ENCODE measurements around the gene PRDM12. TPM values are rescaled to one million over a fixed set of nuclear protein-coding genes. Genes with fewer than 3 reads are reported as not detected.

The PRDM12 gene
- polyA plus RNA-seq, 1 donor (not counting 4 experiments of a cell fraction or from before 2014, with no cell fraction given), result not detected

DNA sequence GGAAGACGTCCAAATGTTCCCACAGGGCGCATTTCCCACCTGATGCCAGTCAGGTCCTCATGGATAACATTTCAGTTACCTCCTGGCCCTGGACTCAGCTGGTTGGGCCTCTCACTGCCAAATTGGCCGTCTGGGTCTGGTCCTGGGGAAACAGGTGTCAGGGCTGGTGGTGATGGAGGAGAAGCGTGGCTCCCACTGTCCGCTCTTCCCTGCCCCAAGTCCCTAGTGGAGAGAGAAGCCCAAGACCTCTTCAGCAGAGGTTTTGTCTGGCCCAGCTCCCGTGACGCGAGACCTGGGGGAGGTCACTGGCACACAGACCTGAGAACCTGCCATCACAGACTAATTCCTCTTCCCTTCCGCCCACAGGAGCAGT lies 27.8 kb upstream of the PRDM12 start:
- dilution Hi-C loops (cut with MboI; ENCODE audit: extremely low pct_ligation_motif_present, low sequenced_read_pairs), result no loop called here
- no peak for FAIRE-seq

GRCh38 chr9:130638284-130639123 lies 25.9 kb upstream of the PRDM12 start:
- Histone ChIP-seq H3K36me3 (ENCODE audit: control insufficient read depth in 2 of 2, extremely low read depth in 1 of 2, insufficient read depth in 2 of 2, low read length in 2 of 2) (peaks cover 12 to 14% of the 10 kb centered on the region in 2 experiments), H3K4me3 (ENCODE audit: control insufficient read depth in 2 of 3, extremely low read depth in 1 of 3, insufficient read depth in 2 of 3, low read depth in 1 of 3, low read length in 3 of 3) (no peak overlapping the region), H3K4me1 (ENCODE audit: control insufficient read depth, extremely low read depth, insufficient read depth, low read length) (no peaks in the 10 kb centered on the region), H4K20me1 (ENCODE audit: control insufficient read depth, extremely low read depth, insufficient read depth, low read length) (no peaks in the 10 kb centered on the region), H3K9ac (ENCODE audit: control insufficient read depth, extremely low read depth, insufficient read depth, low read length) (no peak overlapping the region), H2AFZ (ENCODE audit: control insufficient read depth, low read length) (no peak overlapping the region), H3K27ac (ENCODE audit: control insufficient read depth, insufficient read depth, low read length) (no peak overlapping the region), H3K9me3 (ENCODE audit: control insufficient read depth, low read depth, low read length) (no peaks in the 10 kb centered on the region), H3K79me2 (ENCODE audit: control insufficient read depth, insufficient read depth, low read length) (no peaks in the 10 kb centered on the region), H3K9me1 (ENCODE audit: control insufficient read depth, extremely low read depth, insufficient read depth, low read length) (no peaks in the 10 kb centered on the region), H3K27me3 (ENCODE audit: control insufficient read depth, extremely low read depth, insufficient read depth, low read length) (no peaks in the 10 kb centered on the region), H3K4me2 (ENCODE audit: control insufficient read depth, extremely low read depth, insufficient read depth, low read depth, low read length) (no peak overlapping the region)
- TF ChIP-seq, protein P1, sequence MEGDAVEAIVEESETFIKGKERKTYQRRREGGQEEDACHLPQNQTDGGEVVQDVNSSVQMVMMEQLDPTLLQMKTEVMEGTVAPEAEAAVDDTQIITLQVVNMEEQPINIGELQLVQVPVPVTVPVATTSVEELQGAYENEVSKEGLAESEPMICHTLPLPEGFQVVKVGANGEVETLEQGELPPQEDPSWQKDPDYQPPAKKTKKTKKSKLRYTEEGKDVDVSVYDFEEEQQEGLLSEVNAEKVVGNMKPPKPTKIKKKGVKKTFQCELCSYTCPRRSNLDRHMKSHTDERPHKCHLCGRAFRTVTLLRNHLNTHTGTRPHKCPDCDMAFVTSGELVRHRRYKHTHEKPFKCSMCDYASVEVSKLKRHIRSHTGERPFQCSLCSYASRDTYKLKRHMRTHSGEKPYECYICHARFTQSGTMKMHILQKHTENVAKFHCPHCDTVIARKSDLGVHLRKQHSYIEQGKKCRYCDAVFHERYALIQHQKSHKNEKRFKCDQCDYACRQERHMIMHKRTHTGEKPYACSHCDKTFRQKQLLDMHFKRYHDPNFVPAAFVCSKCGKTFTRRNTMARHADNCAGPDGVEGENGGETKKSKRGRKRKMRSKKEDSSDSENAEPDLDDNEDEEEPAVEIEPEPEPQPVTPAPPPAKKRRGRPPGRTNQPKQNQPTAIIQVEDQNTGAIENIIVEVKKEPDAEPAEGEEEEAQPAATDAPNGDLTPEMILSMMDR (optimal IDR thresholded peaks at IDR 0.05 in 1 of 3, IDR thresholded peaks at IDR 0.05 in 1 of 3, conservative IDR thresholded peaks at IDR 0.05 in 1 of 3; ENCODE audit: extremely low read depth in 1 of 3, insufficient read depth in 2 of 3, low read length in 3 of 3), result no peak
- TF ChIP-seq EZH2 (IDR thresholded peaks at IDR 0.05; ENCODE audit: low read length), result no peak
- DNase-seq (ENCODE audit: low read depth, low spot score) (no peak), FAIRE-seq (no peak)
- dilution Hi-C loops (cut with MboI; ENCODE audit: extremely low pct_ligation_motif_present, low sequenced_read_pairs), result no loop called here

More for the DNA sequence above, 27.8 kb upstream of the PRDM12 start:
- H3K9ac ChIP-seq (ENCODE audit: control insufficient read depth, extremely low read depth, insufficient read depth, low read length), result no peak overlapping the region
- H3K4me2 ChIP-seq (ENCODE audit: control insufficient read depth, extremely low read depth, insufficient read depth, low read depth, low read length), result no peak overlapping the region
- no peaks in the 10 kb centered on the region for H3K4me1 ChIP-seq (ENCODE audit: control insufficient read depth, extremely low read depth, insufficient read depth, low read length)
- DNase-seq (ENCODE audit: low read depth, low spot score), result no peak
- no peak overlapping the region for H2AFZ ChIP-seq (ENCODE audit: control insufficient read depth, low read length)
- no peaks in the 10 kb centered on the region for H3K27me3 ChIP-seq (ENCODE audit: control insufficient read depth, extremely low read depth, insufficient read depth, low read length)
- H3K27ac ChIP-seq (ENCODE audit: control insufficient read depth, insufficient read depth, low read length), result no peak overlapping the region
- TF ChIP-seq EZH2 (IDR thresholded peaks at IDR 0.05; ENCODE audit: low read length), result no peak
- TF ChIP-seq, protein P1 (optimal IDR thresholded peaks at IDR 0.05 in 1 of 3, IDR thresholded peaks at IDR 0.05 in 1 of 3, conservative IDR thresholded peaks at IDR 0.05 in 1 of 3; ENCODE audit: extremely low read depth in 1 of 3, insufficient read depth in 2 of 3, low read length in 3 of 3), result no peak
- H3K9me3 ChIP-seq (ENCODE audit: control insufficient read depth, low read depth, low read length), result no peaks in the 10 kb centered on the region
- no peaks in the 10 kb centered on the region for H4K20me1 ChIP-seq (ENCODE audit: control insufficient read depth, extremely low read depth, insufficient read depth, low read length)
- H3K4me3 ChIP-seq (ENCODE audit: control insufficient read depth in 2 of 3, extremely low read depth in 1 of 3, insufficient read depth in 2 of 3, low read depth in 1 of 3, low read length in 3 of 3), result no peak overlapping the region
- no peaks in the 10 kb centered on the region for H3K9me1 ChIP-seq (ENCODE audit: control insufficient read depth, extremely low read depth, insufficient read depth, low read length)
- H3K36me3 ChIP-seq (ENCODE audit: control insufficient read depth in 2 of 2, extremely low read depth in 1 of 2, insufficient read depth in 2 of 2, low read length in 2 of 2), result peaks cover 18 to 19% of the 10 kb centered on the region in 2 experiments
- no peaks in the 10 kb centered on the region for H3K79me2 ChIP-seq (ENCODE audit: control insufficient read depth, insufficient read depth, low read length)
